WTC11 (cell line): ENCODE measurements around the gene PIGV.

Experiments used
- CREM ChIP-seq: sonication (generic); formaldehyde crosslinking; IDR thresholded peaks from 2 replicates; pipeline ENCODE4 v1.8.1; 2022; ENCODE audit warnings: mild to moderate bottlenecking, missing genetic modification reagents, moderate library complexity
- E2F5 ChIP-seq: sonication (generic); formaldehyde crosslinking; IDR thresholded peaks from 2 replicates; pipeline ENCODE4 v1.8.1; 2022; ENCODE audit warnings: mild to moderate bottlenecking, moderate library complexity, missing genetic modification reagents
- ESRRA ChIP-seq: sonication (generic); formaldehyde crosslinking; IDR thresholded peaks from 2 replicates; pipeline ENCODE4 v1.8.1; 2022; ENCODE audit warnings: mild to moderate bottlenecking, missing genetic modification reagents, borderline replicate concordance
- GRHL2 ChIP-seq: fragments of 250-450 bp; sonication (Bioruptor Pico); IDR thresholded peaks from 2 replicates; pipeline ENCODE4 v1.8.0; 2022; ENCODE audit warnings: mild to moderate bottlenecking, moderate library complexity; ENCODE audit not compliant: insufficient replicate concordance, severe bottlenecking
- JUN ChIP-seq: sonication (generic); formaldehyde crosslinking; IDR thresholded peaks from 2 replicates; pipeline ENCODE4 v1.8.0; 2023; ENCODE audit warnings: mild to moderate bottlenecking, missing genetic modification reagents
- KAT7 ChIP-seq: sonication (generic); formaldehyde crosslinking; IDR thresholded peaks from 2 replicates; pipeline ENCODE4 v1.8.1; 2023; ENCODE audit warnings: missing genetic modification reagents, mild to moderate bottlenecking, borderline replicate concordance
- SOX15 ChIP-seq: fragments of 250-450 bp; sonication (Bioruptor Pico); IDR thresholded peaks from 2 replicates; pipeline ENCODE4 v1.9.0; 2021; ENCODE audit warnings: mild to moderate bottlenecking
- TCF7 ChIP-seq: sonication (generic); formaldehyde crosslinking; IDR thresholded peaks from 2 replicates; pipeline ENCODE4 v1.8.0; 2022; ENCODE audit warnings: mild to moderate bottlenecking, low read depth, missing genetic modification reagents, moderate library complexity
- ZBTB21 ChIP-seq: sonication (generic); formaldehyde crosslinking; IDR thresholded peaks from 2 replicates; pipeline ENCODE4 v1.8.1; 2023; ENCODE audit warnings: mild to moderate bottlenecking, missing genetic modification reagents, borderline replicate concordance
- ZNF219 ChIP-seq: sonication (generic); formaldehyde crosslinking; IDR thresholded peaks from 2 replicates; pipeline ENCODE4 v1.8.0; 2023; ENCODE audit warnings: missing genetic modification reagents, mild to moderate bottlenecking, borderline replicate concordance
- ZNF232 ChIP-seq: sonication (generic); formaldehyde crosslinking; IDR thresholded peaks from 2 replicates; pipeline ENCODE4 v1.8.0; 2022; ENCODE audit warnings: mild to moderate bottlenecking, missing genetic modification reagents
- TF ChIP-seq, protein P1 (sequence below): fragments of 250-450 bp; sonication (Bioruptor Pico); IDR thresholded peaks from 2 replicates; pipeline ENCODE4 v1.8.0; 2021; ENCODE audit warnings: mild to moderate bottlenecking
- TF ChIP-seq, protein P2 (sequence below): fragments of 200-600 bp; IDR thresholded peaks from 2 replicates; pipeline ENCODE4 v1.8.0; 2022; ENCODE audit warnings: antibody characterized with exemption
- TF ChIP-seq, protein P3 (sequence below): sonication (generic); formaldehyde crosslinking; IDR thresholded peaks from 2 replicates; pipeline ENCODE4 v1.8.1; 2023; ENCODE audit warnings: mild to moderate bottlenecking, moderate library complexity, missing genetic modification reagents

GRCh38 chr1:26750428-26750827 is 37.3 kb upstream of the PIGV start:
- TF ChIP-seq TCF7 (CRISPR knock-in tag): no peak
- TF ChIP-seq ZNF232: no peak
- no peak for TF ChIP-seq JUN (CRISPR knock-in tag)
- TF ChIP-seq SOX15 (CRISPR knock-in tag): no peak
- no peak for TF ChIP-seq GRHL2 (CRISPR knock-in tag)
- TF ChIP-seq, protein P1, sequence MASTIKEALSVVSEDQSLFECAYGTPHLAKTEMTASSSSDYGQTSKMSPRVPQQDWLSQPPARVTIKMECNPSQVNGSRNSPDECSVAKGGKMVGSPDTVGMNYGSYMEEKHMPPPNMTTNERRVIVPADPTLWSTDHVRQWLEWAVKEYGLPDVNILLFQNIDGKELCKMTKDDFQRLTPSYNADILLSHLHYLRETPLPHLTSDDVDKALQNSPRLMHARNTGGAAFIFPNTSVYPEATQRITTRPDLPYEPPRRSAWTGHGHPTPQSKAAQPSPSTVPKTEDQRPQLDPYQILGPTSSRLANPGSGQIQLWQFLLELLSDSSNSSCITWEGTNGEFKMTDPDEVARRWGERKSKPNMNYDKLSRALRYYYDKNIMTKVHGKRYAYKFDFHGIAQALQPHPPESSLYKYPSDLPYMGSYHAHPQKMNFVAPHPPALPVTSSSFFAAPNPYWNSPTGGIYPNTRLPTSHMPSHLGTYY: no peak
- TF ChIP-seq, protein P2, sequence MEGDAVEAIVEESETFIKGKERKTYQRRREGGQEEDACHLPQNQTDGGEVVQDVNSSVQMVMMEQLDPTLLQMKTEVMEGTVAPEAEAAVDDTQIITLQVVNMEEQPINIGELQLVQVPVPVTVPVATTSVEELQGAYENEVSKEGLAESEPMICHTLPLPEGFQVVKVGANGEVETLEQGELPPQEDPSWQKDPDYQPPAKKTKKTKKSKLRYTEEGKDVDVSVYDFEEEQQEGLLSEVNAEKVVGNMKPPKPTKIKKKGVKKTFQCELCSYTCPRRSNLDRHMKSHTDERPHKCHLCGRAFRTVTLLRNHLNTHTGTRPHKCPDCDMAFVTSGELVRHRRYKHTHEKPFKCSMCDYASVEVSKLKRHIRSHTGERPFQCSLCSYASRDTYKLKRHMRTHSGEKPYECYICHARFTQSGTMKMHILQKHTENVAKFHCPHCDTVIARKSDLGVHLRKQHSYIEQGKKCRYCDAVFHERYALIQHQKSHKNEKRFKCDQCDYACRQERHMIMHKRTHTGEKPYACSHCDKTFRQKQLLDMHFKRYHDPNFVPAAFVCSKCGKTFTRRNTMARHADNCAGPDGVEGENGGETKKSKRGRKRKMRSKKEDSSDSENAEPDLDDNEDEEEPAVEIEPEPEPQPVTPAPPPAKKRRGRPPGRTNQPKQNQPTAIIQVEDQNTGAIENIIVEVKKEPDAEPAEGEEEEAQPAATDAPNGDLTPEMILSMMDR: no peak
- TF ChIP-seq, protein P3, sequence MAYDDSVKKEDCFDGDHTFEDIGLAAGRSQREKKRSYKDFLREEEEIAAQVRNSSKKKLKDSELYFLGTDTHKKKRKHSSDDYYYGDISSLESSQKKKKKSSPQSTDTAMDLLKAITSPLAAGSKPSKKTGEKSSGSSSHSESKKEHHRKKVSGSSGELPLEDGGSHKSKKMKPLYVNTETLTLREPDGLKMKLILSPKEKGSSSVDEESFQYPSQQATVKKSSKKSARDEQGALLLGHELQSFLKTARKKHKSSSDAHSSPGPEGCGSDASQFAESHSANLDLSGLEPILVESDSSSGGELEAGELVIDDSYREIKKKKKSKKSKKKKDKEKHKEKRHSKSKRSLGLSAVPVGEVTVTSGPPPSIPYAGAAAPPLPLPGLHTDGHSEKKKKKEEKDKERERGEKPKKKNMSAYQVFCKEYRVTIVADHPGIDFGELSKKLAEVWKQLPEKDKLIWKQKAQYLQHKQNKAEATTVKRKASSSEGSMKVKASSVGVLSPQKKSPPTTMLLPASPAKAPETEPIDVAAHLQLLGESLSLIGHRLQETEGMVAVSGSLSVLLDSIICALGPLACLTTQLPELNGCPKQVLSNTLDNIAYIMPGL (CRISPR knock-in tag): no peak
- TF ChIP-seq E2F5 (CRISPR knock-in tag): no peak
- TF ChIP-seq ZNF219 (CRISPR knock-in tag): no peak
- TF ChIP-seq KAT7 (CRISPR knock-in tag): no peak
- no peak for TF ChIP-seq ESRRA (CRISPR knock-in tag)
- no peak for TF ChIP-seq CREM (CRISPR knock-in tag)
- TF ChIP-seq ZBTB21 (CRISPR knock-in tag): no peak
